Panc1 (cell line): ENCODE measurements around the gene ACOT13. TPM values are rescaled to one million over a fixed set of nuclear protein-coding genes. Genes with fewer than 3 reads are reported as not detected.

Experiments
- total RNA-seq: library from RNA; stranded (reverse); gene quantifications from one replicate; pipeline ENCODE4 v1.2.1, GENCODE V29; 2021; ENCODE audit not compliant: unreplicated experiment

Gene ACOT13
- total RNA-seq, 1 experiment from 2014 or later, result 31.6 TPM

Other genes with a start within 250 kb of the ACOT13 start
- gene GPLD1, start 177.5 kb upstream of the ACOT13 start, total RNA-seq, result 0.98 TPM
- gene ALDH5A1, start 172.1 kb upstream of the ACOT13 start, total RNA-seq, result 4.2 TPM
- 2.0 TPM for gene KIAA0319, start 20.9 kb upstream of the ACOT13 start, total RNA-seq
- 33.6 TPM for gene TDP2, start 178 bp upstream of the ACOT13 start, total RNA-seq
- 153 TPM for gene C6orf62, start 52.1 kb downstream of the ACOT13 start, total RNA-seq
- gene GMNN, start 107.9 kb downstream of the ACOT13 start, total RNA-seq, result 53.1 TPM
- gene ARMH2, start 131.8 kb downstream of the ACOT13 start, total RNA-seq, result not detected